CD4-positive, alpha-beta T cell treated with Interleukin-10 for 1 hour (primary cell): Measurements from ENCODE around the gene MECR.

ENCODE experiments used
- DNase-seq: peaks from one replicate; pipeline ENCODE4 v3.0.0-alpha.2; 2020

The MECR gene, protein sequence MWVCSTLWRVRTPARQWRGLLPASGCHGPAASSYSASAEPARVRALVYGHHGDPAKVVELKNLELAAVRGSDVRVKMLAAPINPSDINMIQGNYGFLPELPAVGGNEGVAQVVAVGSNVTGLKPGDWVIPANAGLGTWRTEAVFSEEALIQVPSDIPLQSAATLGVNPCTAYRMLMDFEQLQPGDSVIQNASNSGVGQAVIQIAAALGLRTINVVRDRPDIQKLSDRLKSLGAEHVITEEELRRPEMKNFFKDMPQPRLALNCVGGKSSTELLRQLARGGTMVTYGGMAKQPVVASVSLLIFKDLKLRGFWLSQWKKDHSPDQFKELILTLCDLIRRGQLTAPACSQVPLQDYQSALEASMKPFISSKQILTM

DNA sequence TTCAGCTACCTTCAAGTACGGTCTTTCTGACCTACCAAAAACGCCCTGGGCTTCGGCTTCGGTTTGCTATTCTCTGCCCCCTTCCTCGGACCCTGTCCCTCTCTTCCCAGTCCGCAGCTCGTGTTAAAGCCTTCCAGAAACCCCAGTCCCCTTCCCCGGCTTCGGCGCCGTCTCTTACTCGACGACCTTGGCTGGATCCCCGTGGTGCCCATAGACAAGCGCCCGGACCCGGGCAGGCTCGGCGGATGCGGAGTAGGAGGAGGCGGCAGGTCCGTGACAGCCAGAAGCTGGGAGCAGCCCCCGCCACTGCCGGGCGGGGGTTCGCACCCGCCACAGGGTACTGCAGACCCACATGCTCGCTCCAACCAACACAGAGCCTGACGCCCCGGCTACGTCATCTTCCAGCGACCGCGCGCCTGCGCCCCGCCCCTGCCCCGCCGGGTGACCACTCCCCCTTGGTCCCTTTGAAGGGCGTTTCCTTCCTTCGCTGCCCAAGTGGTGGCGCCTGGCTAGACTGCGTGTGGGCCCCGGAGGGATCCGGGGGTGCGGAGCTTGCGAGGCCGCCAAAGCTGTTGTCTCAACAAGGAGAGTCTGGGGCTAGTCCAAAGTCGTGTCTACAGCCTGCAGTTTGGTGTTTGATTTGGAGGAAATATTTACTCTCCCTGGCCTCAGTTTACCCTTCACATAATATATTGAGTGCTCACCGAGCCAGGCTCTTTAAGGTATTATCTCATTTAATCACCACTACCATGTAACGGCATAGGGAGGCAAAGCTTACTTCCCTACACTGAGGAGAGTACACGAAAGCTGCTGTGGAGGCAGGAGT is at the start of gene MECR:
Gene MECR (minus strand): TSS at position 382 of the 826 bp plus-strand sequence. CDS start 28 bp downstream, at position 354.
- DNase-seq = peak; percentile 95

DNA sequence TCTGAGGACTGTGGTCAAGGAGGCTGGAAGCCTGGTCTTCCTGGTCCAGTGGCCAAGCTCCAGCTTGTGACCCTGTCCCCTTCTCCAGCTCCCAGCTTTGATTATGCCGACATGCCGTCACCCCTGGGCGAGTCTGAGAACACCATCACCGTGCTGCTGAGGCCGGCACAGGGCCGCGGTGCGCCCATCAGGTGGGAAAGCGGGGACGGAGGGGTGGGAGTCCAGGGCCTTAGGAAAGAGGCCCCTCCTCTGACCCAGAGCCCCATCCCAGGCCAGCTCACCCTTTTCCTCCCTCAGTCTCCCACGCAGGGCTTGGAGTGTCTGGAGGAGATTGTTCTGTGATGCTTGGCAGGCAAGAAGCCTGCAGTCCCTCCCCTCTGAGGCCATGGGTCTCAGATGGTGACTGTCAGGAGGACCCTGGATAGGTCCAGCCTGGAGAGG is 49.2 kb upstream of the MECR start:
- no peak for DNase-seq

DNA sequence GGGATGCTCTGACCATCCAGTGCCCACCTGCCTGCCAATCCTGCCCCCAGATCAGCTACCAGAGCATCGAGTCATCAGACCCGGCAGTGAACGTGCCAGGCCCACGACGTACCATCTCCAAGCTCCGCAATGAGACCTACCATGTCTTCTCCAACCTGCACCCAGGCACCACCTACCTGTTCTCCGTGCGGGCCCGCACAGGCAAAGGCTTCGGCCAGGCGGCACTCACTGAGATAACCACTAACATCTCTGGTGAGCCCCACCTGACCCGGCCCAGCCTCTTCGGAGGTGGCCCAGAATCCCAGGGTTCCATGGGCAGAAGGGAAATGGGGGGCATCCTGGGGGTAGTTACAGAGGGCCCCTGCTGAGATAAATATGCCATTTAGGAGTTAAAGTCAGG is 48.7 kb upstream of the MECR start:
- no peak for DNase-seq

DNA sequence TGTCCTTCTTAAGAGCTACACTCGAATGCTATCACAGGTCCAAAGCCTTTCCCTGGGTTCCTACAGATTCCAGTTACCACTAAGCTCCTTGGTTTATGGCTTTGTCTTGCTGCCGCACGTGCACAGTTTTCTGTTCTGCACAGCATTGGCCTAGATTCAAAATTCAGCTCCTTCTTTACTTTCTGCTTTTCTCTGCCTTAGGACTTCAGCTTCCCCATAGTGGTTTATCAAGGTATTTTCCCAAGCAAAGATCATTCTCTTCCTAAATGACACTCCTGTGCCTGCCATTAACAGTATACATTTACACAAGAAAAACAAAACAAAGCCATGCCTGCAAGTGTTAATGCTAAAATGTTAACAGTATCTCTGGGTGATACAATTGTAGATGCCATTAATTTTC is 47.4 kb upstream of the MECR start:
- no peak for DNase-seq

DNA sequence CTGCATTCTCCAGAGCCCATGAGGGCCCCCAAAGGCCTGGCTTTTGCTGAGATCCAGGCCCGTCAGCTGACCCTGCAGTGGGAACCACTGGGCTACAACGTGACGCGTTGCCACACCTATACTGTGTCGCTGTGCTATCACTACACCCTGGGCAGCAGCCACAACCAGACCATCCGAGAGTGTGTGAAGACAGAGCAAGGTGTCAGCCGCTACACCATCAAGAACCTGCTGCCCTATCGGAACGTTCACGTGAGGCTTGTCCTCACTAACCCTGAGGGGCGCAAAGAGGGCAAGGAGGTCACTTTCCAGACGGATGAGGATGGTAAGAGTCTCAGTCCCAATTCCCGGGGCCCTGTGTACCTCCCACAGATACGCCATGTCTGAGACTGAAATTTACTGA is 44.7 kb upstream of the MECR start:
- DNase-seq = no peak

DNA sequence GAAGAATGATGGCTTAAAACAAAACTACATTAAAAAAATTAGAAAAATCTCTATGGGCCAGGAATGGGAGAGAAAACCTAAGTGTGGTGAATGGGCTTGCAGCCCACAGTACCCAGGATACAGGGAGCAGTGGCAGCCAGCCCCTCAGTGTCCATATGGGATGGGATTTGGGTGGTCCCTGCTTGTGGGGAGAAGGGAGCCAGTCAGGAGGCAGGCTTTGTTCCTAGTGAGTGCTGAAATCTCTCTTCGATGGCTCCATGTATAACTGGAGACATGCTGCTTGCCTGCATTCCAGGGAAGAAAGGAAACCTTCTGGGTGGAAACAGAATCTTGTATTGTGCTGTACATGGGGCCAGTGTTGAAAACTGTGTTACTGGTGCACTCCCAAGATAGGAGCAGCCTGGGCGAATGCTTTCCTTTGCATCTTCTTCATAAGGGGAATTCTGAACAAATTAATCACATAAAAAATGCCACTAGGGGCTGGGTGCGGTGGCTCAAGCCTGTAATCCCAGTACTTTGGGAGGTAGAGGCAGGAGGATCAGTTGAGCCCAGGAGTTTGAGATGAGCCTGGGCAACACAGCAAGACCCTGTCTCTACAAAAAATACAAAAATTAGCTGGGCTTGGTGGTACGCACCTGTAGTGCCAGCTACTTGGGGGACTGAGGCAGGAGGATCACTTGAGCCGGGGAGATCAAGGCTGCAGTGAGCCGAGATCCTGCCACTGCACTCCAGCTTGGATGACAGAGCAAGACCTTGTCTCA is 41.6 kb upstream of the MECR start:
- DNase-seq = no peak

DNA sequence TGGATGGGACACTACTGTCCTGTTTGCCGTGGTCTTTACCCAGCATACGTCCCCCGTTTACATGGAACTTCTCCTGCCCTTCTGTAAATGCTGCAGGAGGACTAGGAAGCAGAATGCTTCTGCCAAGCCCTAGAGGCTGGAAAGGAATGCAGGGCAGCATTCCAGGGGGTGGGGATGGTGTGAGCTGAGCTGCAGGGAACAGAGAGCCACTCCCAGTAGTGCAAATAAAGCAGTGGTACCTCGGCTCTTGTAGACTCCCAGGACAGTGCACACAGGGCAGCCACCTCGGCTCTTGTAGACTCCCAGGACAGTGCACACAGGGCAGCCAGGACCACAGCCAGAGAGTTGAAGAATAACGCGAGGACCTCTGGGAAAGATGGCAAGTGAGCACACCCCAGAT is 41.0 kb upstream of the MECR start:
- DNase-seq = no peak

DNA sequence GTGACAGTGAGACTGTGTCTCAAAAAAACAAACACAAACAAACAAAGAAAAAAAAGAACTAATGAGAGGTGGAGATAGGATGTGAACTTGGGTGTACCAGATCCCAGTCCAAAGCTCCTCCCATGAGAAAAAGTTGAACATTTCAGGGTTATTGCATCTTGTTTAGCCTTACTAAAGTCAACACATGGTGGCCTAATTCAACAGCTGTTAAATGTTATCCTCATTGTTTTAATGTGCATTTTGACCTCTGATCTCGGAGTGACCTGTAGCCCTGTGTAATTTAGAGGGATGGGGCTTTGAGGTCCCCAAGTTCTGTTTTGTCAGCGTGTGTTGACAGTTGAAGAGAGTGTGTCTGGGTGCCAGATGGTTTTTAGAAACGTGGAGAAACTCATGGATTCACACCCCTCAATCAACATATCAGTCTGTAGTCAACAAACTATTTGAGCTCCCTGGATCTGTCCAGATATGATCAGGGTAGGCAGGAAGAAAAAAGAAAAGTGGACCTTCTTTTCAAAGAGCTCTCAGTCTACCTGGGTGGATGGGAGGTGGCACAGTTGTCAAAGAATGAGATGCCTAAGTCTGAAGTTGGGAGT is 40.3 kb upstream of the MECR start:
- no peak for DNase-seq

DNA sequence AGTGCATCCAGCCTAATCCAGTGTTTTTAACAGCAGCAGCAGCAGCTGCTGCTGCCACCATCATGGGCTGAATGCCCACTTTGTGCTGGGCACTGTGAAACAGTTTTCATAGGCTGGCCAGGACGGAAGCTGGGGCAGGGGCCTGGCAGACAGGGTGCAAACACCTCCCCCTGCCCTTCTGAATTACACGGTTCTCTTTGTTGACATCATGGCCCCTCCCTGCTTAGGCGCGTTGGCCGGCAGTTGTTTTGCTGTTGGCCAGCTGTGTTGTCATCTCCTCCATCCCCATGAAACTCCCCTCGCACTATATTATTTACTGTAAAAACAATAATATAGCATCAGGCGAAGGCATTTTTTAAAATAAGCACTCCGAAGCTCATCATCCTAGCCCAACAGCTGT is 38.6 kb upstream of the MECR start:
- DNase-seq = no peak

DNA sequence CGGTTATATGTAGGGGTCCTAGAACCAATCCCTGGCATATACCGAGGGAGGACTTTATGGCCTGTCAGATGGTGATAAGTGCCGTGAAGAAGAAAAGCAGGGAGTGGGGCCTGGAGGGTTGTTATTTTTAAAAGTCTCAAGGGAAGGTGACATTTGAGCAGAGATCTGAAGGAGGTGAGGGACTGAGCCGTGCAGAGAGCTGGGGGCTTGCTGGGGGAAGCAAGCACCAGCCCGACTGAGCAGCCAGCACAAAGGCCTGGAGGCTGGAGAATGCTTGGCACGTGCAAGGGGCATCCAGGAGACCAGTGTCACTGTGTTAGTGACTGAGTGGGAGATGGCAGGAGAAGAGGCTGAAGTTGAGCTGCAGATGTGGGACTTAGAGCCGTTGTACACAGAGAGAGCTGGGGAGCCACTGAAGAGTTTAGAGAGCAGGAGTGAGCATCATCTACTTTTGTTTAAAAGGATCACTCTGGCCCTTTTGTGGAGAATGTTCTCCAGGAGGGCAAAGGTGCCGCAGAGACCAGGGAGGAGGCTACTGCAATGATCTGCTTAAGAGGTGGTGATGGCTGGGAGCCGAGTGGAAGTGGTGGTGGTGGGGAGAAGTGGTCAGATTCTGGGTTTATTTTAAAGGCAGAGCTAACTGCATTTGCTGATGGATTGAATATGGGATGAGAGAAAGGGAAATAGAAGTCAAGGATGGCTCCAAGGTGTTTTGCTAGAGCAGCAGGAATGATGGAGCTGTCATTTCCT is 36.8 kb upstream of the MECR start:
- no peak for DNase-seq

DNA sequence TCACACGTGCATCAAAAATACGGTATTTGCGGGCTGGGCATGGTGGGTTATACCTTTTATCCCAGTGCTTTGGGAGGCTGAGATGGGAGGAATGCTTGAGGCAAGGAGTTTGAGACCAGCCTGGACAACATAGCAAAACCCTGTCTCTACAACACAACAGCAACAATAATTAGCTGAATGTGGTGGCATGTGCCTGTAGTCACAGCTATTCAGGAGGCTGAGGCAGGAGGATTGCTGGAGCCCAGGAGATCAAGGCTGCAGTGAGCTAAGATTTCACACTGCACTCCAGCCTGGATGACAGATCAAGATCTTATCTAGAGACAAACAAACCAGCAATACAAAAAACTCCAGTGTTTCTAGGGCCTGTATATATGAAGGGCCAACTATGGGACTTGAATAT is 36.2 kb upstream of the MECR start:
- no peak for DNase-seq

DNA sequence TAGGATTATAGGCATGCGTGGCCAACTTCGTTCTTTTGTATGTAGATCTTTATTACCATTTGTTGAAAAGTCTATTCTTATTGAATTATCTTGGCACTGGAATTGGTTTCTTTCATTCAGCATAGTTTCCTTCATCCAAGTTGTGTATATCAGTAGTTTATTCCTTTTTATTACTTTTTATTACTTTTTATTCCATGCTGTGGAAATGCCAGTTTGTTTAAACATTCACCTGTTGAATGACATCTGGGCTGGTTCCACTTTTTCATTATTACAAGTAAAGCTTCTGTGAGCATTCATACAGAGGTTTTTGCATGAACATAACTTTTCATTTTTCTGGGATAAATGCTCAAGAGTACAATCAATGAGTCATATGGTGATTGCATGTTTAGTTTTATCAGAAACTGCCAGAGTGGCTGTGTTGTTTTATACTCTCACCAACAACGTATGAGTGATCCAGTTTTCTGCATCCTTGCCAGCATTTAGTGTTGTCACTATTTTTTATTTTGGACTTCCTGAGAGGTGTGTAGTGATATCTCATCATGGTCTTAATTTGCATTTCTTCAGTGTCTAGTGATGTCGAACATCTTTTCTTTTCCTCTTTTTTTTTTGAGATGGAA is 34.1 kb upstream of the MECR start:
- no peak for DNase-seq

DNA sequence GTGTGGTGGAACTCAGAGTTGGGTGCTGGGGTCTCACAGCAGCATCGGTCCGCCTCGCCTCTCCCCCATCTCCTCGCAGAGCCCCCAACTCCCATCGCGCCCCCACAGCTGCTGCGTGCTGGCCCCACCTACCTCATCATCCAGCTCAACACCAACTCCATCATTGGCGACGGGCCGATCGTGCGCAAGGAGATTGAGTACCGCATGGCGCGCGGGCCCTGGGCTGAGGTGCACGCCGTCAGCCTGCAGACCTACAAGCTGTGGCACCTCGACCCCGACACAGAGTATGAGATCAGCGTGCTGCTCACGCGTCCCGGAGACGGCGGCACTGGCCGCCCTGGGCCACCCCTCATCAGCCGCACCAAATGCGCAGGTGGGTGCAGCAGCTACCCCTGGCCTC is 29.8 kb upstream of the MECR start:
- no peak for DNase-seq

DNA sequence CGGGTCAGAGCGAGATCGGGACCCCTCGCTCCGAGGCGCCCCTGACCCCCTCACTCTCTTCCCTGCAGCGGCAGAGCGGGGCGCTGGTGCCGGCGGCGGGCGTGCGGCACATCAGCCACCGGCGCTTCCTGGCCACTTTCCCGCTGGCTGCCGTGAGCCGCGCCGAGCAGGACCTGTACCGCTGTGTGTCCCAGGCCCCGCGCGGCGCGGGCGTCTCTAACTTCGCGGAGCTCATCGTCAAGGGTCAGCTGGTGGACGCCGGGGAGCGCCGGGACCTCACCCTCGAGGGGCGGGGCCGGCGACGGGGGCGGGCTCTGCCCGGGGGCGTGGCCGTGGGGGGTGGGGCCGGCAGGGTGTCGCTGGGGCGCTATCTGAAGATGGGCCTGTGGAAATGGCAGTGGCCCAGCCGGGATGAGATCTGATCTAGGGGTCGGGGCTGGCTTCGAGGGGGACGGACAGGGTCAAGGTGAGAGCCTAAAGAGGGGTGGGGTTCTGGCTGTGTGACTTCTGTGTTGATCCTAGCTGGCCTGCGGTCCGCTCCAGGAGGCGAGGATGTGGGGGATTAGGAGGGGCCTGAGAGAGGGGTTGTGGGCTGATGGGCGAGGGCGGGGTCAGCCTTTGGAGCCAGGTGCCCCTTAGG is 29.2 kb upstream of the MECR start:
- DNase-seq = peak; percentile 28

DNA sequence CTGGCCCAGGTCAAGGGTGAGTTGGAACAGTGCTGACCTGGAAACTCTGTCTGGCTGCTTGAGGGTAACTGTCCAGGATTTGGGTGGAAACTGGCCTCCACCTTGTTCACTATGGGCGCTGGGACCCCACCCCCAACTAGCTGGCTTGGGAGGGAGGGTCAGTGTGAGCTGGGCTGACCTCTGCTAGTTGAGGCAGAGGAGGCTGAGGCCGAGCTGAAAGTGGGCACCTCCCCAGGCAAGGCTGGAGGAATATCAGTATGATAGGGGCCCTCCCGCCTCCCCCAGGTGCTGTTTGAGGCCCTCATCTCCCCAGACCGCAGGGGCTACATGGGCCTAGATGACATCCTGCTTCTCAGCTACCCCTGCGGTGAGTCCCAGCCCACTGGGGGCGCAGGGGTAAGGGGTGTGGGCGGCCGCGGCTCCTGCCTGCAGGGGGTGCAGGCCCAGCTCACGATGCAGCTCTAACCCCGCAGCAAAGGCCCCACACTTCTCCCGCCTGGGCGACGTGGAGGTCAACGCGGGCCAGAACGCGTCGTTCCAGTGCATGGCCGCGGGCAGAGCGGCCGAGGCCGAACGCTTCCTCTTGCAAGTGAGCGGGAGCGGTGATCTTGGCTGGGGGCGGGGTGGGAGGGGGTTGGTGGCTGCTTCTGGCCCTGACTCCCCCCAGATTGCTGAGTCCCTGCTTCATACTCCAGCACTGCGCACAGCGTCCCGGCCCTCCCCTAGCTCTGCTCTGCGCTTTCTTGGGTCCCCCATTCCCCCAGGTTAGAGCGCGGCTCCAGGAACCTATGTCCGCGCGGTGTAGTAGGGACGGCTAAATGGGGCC is 28.5 kb upstream of the MECR start:
- DNase-seq = no peak

DNA sequence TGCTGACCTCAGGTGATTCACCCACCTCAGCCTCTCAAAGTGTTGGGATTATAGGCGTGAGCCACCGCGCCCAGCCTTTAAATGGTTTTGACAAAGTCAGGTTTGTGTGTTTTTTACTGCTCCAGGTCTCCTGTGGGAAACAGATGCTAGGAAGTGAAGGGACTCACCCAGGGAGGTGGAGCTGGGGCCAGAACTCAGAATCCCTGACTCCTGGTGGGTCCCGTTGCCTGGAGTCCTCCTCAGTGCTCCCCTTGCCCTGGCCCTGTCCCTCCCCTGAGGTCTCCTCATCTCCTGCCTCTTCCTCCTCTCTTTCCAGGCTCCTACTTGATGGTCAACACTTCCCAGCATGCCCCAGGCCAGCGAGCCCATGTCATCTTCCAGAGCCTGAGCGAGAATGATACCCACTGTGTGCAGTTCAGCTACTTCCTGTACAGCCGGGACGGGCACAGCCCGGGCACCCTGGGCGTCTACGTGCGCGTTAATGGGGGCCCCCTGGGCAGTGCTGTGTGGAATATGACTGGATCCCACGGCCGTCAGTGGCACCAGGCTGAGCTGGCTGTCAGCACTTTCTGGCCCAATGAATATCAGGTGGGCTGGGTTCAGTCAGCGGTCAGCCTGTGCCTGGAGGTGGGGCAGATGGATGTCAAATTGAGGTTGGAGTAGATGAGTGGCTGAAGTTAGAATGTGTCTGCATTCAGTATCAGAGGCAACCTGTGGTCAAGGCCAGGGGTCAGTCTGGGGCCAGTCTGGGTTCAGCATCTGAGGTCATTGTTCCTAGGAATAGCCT is 27.6 kb upstream of the MECR start:
- DNase-seq = no peak

DNA sequence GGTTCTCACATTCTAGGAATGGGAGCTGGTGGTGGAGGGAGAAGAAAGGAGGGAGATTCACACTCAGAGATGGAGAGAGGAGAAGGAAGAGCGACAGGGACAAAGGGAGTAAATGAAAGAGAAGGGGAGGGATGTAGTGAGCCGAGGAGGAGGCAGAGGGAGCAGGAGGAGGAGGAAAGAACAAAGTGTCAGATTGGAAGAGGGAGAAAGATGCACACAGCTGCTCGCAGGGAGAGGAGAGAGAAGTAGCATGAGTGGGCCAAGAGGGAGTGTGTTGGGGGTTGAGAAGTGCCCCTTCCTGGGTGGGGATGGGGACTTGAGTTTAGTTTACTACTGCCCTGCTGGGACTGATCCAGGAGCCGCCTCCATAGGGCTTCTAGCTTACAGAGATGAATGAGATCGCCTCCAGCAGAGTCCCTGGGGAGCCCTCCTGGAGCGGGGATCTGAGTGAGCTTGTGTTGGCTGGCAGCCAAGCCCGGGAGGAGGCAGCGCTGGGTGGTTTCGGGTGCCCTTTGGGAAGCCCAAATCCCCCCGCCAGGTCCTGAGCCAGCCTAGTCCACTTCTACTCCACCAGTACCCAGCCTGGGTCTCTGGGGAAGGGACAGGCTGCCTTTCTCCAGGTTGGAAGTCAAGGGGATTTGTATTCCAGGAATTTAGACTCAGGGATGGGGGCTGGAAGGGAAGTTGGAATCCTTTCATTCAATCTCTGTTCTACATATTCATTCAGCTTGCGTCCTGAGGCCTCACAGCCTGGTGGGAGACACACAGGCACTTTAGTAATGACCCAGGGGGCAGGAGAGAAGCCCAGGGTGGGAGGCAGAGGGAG is 26.5 kb upstream of the MECR start:
- no peak for DNase-seq

DNA sequence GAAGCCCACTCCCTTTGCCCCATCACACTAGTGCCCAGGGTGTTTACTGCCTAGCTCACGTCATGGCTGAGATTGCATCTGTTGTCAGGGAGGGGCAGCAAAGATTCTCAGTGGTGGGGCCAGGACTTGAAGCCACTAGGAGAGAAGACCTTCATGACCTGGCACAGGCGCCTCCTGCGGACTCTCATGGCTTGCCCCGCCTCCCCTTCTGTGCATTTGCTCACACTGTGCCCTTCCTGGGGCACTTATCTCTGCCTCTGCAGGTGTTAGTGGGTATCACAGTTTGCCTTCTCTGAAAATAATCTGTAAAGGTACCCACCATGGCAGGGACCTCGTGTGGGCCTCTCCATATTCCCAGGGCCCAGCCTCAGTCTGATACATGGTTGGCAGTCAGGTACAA is 25.7 kb upstream of the MECR start:
- DNase-seq = no peak
